HG03354 (cell line): ENCODE measurements around the gene PTTG1.
"Not testable (repeated sequence)": the region's sequence is repeated elsewhere in the genome, so short reads cannot be mapped to it uniquely, and the experiment has no call there.

ENCODE experiments used
- ATAC-seq: cut with Tn5 transposase; IDR thresholded peaks from one replicate; pipeline ENCODE4 v1.9.1; 2021; ENCODE audit warnings: mild to moderate bottlenecking; ENCODE audit not compliant: unreplicated experiment, poor library complexity, severe bottlenecking

PTTG1 gene

DNA sequence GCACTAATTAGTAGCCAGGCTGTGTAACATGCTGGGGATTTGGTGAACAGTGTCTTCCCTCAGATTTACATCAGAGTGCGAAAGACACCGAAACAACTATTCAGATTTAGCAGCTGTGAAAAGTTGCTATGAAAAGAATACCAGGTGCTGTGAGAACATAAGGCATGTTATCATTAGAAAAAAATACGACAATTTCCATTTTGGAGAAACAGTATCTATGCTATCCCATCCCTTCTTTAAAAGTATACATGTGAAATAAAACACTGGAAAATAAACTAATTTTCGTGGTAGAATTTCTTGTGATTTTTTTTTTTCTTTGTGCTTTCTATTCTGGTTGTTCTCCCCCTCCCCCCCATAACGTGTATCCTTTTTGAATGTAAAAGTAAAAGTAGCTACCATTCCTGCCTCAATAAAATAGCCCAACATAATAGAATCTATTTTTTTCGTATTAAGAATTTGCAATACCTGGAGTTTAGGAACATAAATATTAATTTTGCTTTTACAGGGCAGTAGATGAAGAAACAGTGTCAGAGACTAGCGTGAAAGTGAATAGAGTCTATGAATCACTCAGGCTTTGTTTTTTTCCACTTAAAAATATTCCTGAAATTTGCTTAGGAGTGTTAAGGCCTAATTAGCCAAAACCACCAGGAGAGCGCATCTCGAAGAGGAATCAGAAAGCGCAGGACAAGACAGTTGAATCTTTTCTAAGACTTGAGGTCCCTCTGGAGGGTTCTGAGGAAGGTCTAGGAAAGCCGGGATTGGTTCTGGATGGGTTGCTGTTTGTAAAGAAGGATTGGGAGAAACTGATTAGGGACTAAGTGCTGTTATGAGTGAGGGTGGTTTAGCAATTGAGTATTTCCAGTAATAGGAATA is 2.0 kb upstream of the PTTG1 start:
- peak; percentile 42 for ATAC-seq

DNA sequence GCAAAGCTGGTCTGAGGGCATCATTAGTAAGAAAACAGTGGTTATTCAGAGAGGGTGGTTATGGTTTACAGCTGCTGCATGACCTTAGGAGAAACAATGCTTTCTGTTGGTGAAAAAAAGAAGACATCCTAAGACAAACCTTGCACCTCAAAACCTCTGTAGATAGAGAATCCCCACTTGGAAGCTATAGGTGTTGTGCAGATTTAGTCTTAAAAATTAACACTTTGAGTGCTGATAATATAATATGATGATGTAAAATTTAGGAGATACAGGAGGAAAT is 1.4 kb upstream of the PTTG1 start:
- no peak for ATAC-seq

DNA sequence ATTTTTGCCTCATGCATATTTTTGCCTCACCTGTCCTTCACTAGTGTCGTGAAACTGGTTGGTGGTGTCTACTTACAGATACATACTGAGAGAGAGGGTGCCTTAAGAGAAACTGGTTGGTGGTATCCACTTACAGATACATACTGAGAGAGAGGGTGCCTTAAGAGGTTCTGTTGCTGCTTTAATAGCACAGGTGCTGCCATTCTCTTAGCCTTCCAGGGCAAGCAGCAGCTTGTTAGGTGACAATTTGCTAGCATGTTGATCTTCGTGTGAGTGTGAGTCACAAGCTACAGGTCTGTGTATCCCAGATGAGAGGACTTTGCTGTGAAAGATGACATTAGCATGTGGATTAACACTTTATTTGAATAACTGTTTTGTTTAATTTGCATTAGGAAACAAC is 1.4 kb downstream of the PTTG1 start:
- no peak for ATAC-seq

DNA sequence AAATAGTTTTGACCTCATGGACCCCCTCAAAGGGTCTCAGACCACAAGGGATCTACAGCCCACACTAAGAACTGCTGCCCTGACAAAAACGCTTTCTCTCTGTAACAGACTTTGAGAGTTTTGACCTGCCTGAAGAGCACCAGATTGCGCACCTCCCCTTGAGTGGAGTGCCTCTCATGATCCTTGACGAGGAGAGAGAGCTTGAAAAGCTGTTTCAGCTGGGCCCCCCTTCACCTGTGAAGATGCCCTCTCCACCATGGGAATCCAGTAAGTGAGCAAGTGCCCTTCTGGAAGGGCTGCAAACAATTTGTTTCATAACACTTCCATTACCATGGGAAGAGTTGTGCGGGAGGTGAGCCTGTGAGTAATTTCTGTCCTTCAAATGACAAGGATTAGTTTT is 6.0 kb downstream of the PTTG1 start:
- ATAC-seq, result no peak

DNA sequence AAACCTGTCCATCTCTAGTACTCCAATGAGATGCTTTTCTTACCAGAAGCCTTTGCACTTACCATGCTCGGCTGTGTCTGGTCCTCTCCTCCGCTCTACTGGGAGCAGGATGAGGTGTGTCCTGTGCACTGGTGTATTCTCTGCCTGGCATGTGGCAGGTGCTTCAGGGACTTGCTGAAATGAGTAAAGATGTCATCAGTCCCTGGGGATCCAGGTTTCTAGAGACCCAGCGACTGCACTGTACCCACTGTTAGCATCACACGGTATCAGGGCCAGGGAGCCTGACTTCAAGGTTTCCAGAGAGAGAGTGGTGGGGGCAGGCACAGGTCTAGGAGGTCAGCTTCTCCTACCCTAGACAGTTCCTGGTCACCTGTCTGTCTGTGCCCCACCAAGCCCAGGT is 10.5 kb downstream of the PTTG1 start:
- peak; percentile 45 for ATAC-seq

DNA sequence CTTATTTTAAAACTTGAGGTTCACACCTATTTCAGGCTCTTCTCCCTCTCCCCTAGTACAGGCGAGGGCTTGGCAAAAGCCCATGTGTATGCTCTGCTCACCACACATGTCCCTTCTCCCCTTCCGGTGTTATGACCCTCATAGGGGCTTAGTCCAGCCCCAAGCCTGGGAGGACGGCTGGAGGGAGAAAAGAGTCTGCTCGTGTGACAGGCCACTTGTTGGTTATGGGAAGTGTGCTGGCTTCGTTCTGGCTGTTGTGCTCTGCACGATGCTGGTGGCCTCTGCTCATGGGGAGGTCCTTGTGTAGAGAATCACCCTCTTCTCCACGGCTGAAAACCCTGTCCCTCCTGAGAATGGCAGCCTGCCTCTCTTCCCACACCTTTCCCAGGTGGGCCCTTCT is 11.1 kb downstream of the PTTG1 start:
- ATAC-seq, result no peak

DNA sequence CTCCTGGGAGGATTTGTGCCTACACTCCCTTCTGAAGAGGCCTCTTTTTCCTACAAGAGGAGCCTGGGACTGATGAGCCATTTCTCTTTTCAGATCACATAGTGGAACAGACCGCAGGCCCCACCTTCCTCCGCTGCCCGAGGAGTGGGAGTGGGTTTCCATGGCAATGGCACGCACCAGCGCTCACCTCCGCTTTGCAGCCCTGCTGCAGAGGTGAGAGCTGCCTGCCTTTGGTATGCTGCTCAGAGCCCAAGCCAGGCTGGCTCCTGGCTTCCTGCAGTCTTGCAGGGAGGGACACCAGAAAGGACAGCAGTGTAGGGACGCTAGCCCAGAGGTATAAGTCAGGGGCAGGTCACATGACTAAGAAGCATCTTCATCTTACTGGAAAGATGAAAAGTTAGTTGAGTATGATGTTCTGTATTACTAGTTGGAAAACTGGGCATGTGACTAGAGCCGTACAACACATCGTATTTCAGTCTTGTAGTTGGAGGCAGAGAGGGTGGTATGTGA is 12.4 kb downstream of the PTTG1 start:
- peak; percentile 70 for ATAC-seq

DNA sequence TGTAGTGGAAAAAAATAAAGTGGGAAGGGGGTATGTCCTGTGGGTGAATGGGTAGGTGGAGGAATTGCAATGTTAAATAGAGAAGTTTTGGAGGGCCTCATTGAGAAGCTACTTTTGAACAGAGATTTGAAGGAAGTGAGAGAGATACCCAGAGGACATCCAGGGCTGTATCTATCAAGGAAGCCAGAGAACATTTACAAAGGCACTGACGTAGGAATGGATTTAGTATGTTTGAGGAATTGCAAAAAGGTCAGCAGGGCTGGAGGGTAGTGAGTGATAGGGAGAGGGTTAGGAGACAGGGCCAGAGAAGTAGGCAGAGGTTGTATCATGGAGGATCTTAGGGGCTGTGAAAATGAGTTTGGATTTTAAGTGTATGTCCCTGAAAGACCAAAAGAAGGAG is 13.9 kb downstream of the PTTG1 start:
- ATAC-seq, result no peak

DNA sequence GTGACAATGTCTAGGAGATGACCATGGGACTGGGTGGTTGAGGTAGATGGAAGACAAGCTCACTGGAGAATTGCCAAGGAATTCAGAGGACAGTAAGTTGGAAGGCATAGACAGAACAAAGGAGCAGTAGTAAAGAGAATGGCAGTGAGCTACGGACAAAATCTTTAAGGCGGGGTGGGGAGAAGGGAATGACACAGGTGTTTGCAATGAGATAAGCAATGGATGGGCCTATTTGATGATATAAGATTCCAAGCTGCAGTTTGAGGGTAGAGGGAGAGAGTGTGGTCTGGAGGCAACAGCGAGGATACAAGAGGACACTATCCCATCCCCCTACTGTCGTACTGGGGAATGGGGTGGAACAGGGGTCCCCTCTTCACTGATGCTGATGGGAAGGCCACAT is 14.4 kb downstream of the PTTG1 start:
- ATAC-seq, result no peak

DNA sequence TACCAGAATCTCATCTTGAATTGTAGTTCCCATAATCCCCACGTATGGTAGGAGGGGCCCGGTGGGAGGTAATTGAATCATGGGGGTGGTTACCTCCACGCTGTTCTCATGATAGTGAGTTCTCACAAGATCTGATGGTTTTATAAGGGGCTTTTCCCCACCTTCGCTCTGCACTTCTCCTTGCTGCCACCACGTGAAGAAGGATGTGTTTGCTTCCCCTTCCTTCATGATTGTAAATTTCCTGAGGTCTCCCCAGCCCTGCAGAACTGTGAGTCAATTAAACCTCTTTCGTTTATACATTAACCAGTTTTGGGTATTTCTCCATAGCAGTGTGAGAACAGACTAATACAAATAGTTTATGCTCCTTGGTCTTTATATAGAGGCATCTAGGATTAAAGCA is 15.0 kb downstream of the PTTG1 start:
- ATAC-seq, result not testable (repeated sequence)

DNA sequence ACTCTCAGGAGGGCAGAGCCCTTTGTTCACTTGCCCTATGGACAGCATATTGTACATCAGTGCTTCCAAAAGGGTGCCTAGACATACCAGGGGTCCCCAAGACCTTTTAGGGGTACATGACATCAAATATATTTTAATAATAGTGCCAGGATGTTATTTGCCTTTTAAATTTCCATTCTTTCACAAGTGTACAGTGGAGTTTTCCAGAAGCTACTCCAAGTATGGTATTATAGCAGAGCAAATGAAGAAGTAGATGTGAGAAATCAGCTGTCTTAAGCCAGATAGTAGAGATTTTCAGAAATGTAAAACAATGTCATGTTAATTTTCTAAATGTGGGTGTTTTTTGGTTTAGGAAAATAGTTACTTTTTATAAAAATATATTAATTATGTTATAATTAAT is 15.6 kb downstream of the PTTG1 start:
- ATAC-seq, result no peak

DNA sequence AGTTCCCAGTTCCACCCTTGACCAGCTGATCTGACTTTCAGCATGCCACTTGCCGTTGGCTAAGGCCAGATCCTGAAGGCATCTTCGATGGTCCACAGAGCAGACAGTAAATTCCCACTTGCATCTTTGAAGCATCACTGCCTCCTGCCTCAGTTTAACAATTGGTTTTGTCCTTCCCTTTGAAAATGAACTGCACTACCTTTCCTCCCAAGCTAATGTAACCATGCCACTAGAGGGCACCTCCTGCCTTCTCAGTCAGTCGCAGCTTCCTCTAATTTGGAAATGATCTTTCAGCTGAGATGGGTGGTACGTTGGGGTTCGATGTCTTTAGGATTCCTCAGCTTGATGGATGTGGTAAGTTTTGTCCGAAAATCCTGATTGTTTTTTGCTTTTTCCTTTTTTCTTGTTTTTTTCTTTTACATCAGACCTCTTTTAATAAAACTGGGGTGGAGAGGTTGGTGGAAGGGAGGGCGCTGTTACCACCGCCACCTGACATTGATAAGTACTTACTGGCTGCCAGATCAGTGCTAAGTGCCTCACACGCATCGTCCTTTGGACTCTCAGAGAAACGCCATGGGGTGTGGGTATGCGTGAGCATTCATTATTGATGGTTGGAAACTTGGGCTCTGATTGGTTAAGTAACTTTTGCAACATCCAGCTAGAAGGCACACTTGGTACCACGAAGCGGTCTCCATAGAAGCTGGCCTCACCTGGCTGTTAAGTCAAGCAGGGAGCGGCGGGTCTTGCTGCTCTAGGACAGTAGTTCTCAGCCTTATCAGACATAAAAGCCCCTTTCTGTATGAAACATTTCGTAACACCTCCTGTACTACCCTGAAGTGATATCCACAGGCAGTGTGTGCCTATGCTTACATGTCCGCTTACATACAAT is 16.9 kb downstream of the PTTG1 start:
- ATAC-seq, result peak; percentile 47

DNA sequence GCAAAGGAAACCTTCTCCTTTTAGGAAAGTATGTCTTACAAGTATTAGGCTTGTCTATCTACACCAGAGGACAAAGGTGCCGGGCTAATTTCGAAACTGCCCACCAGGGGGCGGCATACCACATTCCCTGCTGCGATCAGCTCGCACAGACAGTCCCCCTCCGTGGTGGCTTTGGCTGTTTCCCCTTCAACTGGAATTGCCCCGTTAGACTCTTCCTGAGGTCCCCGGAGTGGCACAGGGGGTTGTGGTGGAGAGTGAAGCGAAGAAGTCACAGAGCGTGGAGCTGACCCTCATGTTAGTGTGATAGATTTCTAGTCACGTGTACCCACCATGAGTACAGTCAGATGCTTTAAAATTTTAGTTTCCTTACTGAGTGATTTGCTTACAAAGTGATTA is 17.5 kb downstream of the PTTG1 start:
- peak; percentile 69 for ATAC-seq

DNA sequence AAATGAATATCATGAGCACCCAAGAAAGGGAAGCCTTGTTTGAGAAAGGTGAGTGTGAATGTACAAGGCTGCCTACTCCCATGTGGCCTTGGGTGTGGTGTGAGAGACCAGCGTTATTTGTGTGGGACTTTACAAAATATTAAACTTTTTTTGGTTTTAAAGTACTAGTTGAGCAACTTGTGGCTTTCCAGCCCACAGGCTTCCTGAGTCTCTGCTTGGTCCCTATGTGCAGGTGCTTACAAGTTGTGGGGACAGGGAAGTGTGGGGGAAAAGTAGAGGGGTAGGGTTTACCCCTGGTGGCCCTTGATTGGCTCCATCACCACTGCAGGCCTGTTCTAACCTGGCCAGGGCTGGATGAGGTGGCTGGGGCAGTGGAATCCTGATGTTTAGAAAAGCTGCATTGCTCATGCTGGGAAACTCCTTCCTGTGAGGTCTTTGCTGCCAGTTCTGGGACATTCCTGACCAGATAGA is 19.7 kb downstream of the PTTG1 start:
- ATAC-seq, result no peak

DNA sequence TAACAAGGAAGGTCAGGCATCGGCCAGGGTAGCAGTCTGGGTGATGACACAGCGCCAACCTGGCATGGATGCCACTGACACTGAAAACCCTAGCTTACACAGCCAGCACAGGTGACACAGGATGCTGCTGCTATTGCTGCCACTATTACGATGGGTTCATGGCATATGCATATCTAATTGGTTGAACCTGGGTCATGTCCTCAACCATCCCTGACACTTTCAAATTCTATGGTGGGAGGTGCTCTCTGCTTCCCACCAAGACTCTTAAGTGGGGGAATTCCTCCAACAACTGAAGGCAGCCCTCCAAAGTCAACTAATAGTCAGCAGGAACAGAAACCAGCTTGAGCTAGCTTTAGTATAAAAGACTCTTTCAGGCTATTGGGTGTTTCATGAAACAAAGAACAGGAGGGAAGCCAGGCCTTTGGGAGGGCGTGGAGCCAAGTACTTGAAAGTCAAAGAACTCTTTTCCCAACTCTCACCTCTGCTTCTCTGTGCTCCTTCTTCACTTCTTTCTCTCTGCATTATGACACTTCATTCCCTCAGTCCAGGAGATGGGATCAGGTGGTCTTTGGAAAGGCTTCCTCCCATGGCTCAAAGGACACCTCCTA is 21.3 kb downstream of the PTTG1 start:
- no peak for ATAC-seq

DNA sequence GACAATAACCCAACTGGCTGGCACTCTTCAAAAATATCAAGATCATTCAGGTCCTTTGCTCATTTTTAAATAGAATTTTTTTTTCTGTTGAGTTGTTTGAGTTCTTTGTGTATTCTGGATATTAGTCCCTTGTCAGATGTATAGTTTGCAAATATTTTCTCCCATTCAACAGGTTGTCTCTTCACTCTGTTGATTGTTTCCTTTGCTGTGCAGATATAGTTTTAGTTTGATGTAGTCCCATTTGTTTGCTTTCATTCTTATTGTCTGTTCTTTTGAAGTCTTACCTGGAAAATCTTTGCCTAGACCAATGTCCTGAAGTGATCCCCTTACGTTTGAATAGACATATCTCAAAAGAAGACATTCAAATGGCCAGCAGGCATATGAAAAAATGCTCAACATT is 22.8 kb downstream of the PTTG1 start:
- ATAC-seq, result no peak

DNA sequence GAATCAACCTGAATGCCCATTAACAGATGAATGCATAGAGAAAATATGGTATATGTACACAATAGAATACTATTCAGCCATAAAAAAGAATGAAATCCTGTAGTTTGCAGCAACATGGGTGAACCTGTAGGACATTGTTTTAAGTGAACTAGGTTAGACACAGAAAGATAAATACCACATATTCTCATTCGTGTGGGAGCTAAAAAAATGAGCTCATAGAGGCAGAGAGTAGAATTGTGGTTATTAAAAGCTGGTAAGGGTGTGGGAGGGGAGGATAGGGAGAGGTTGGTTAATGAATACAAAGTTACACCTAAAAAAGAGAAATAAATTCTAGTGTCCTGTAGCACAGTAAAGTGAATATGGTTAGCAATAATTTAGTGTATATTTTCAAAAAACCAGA is 23.5 kb downstream of the PTTG1 start:
- peak; percentile 46 for ATAC-seq

DNA sequence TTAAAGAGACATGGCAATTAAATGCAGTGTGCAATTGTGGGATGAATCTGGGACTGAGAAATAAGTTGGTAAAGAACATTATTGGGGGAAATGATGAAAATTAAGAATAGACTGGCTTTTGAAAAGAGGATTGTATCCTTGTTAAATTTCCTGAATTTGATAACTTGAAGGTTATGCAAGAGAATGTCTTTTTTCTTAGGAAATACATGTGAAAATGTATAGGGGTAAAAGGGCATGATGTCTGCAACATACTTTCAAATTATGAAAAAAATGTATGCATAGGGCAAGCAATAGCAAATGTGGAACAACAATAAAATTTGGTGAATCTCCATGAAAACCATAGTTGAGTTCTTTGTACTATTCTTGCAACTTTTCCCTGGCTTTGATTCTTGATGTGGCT is 24.1 kb downstream of the PTTG1 start:
- no peak for ATAC-seq

DNA sequence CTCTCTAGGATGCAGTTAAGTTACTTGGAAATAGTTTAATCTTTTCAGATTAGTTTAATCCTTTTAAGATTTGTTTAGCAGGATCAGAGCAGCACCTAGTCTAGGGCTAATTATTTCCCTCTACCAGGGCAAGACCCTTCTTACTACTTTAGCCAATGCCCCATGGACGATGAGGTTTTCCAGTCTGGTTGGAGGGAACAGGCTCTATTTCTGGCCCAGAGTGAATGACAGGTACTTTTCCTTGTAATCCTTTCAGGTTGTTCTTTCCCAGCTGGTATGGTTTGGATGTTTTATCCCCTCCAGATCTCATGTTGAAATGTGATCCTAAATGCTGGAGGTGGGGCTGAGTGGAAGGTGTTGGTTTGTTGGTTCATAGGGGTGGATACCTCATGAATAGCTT is 27.2 kb downstream of the PTTG1 start:
- no peak for ATAC-seq

DNA sequence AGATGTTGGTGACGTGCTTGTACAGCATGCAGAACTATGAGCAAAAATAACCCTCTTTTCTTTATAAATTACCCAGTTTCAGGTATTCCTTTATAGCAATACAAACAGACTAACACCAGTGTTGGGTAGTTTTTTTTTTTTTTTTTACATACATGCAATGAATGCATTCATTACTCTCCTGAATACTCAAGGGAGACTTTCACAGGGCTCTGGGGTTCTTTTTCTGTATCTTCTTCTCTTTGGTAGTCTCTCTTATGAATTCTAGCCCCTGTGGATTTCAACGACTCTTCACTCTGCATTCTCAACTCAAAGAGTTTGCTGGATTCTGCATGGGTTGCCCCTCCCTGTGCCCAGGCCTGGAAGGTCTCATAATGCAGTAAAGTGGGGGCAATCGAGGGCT is 27.8 kb downstream of the PTTG1 start:
- ATAC-seq, result no peak
